Measurements from ENCODE around the gene DNAH6. TPM values are rescaled to one million over a fixed set of nuclear protein-coding genes. Genes with fewer than 3 reads are reported as not detected.

The DNAH6 gene
- total and polyA plus RNA-seq, 2 of the 13 experiments (the other 11 are each of a cell fraction or from before 2014, with no cell fraction given), result 0.01 TPM; not detected in 1

DNA sequence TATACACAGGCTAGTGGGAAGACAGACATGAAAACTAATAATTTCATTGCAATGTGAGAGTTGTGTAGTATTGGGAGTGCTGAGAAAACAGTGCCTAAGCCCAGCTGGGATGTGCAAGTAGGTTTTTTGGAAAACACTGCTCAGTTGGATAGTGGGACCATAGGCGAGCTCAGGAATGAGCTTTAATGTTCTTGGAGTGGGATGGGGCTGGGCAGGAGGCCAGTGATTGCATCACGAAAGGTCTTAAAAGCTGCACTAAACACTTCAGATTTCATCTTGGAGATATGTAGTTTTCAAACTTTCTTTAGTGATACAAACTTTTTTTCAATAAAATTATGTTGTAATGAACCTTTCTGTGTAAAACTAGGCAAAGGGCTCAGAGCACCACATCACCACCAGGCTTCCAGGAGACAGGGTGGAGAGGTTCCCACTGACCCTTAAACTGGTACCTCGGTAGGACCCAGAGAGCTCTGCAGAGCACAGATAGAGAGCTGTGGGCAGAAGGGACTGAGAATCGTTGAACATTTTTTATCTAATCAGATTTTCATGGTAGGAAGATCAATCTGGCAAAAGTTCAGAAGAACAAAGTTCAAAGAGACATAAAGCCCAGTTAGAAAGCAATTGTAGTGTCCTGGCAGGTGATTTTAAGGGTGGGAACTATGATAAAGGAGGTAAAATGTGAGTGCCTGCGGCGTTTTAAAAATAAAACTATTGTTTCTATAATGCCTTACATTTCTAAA lies 188.4 kb downstream of the DNAH6 start (continued):
- TF ChIP-seq ZSCAN20 (CRISPR knock-in tag; IDR thresholded peaks at IDR 0.05; ENCODE audit: borderline replicate concordance), result no peak

- intact Hi-C loops (cut with micrococcal nuclease; ENCODE audit: unreplicated experiment), result no loop called here
- TF ChIP-seq ZFP36 (IDR thresholded peaks at IDR 0.05; ENCODE audit: borderline replicate concordance, low read depth, low read length, partially characterized antibody), result no peak
- TF ChIP-seq ZNF513 (CRISPR knock-in tag; conservative IDR thresholded peaks at IDR 0.05), result no peak
- TF ChIP-seq ZBTB4 (CRISPR knock-in tag; IDR thresholded peaks at IDR 0.05; ENCODE audit: borderline replicate concordance), result no peak
- no peak for TF ChIP-seq HMGXB4 (CRISPR knock-in tag; IDR thresholded peaks at IDR 0.05; ENCODE audit: borderline replicate concordance in 1 of 2, low read depth in 1 of 2)
- no peak for TF ChIP-seq MIER3 (CRISPR knock-in tag; IDR thresholded peaks at IDR 0.05; ENCODE audit: borderline replicate concordance)
- no peak for TF ChIP-seq TSC22D2 (CRISPR knock-in tag; IDR thresholded peaks at IDR 0.05; ENCODE audit: borderline replicate concordance)
- TF ChIP-seq RAD21 (CRISPR knock-in tag; IDR thresholded peaks at IDR 0.05), result no peak
- TF ChIP-seq RBFOX2 (IDR thresholded peaks at IDR 0.05; ENCODE audit: low read depth, low read length), result no peak
- no peak for TF ChIP-seq NCOR1 (IDR thresholded peaks at IDR 0.05; ENCODE audit: borderline replicate concordance, low read length)
- TF ChIP-seq, protein P1, sequence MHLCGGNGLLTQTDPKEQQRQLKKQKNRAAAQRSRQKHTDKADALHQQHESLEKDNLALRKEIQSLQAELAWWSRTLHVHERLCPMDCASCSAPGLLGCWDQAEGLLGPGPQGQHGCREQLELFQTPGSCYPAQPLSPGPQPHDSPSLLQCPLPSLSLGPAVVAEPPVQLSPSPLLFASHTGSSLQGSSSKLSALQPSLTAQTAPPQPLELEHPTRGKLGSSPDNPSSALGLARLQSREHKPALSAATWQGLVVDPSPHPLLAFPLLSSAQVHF (CRISPR knock-in tag; IDR thresholded peaks at IDR 0.05), result no peak
- TF ChIP-seq ZNF83 (CRISPR knock-in tag; IDR thresholded peaks at IDR 0.05; ENCODE audit: borderline replicate concordance), result no peak
- no peak for TF ChIP-seq CAMTA2 (CRISPR knock-in tag; IDR thresholded peaks at IDR 0.05; ENCODE audit: borderline replicate concordance)
- no peak for TF ChIP-seq ZNF207 (IDR thresholded peaks at IDR 0.05; ENCODE audit: borderline replicate concordance)
Observed at GRCh38 chr2:84705858-84706257, 189.6 kb downstream of the DNAH6 start.

More at GRCh38 chr2:84705858-84706257, 189.6 kb downstream of the DNAH6 start:
- H3K9ac ChIP-seq (ENCODE audit: insufficient read depth, low read depth, low read length), result no peak overlapping the region
- H2AFZ ChIP-seq (ENCODE audit: low read length), result no peak overlapping the region
- H3K4me2 ChIP-seq (ENCODE audit: low read depth, low read length), result no peak overlapping the region
- H3K9me3 ChIP-seq (ENCODE audit: low read length), result 0 out of 2 replicates have a peak, but pooled peaks cover 6% of the 10 kb centered on the region
- WGBS (ENCODE audit: low lambda C conversion rate), result 33% methylated on average over 2 of the region's 2 CpGs
- no TSS peak for BruUV-seq (replicated peaks)
- ATAC-seq (no peak), FAIRE-seq (no peak), DNase-seq (ENCODE audit: low spot score) (no peak)
- H3K4me3 ChIP-seq (replicated peaks in 1 of 3; ENCODE audit: insufficient read depth in 1 of 3, low read depth in 2 of 3, low read length in 3 of 3), result no peak overlapping the region
- H4K20me1 ChIP-seq (ENCODE audit: insufficient read depth, low read length), result no peaks in the 10 kb centered on the region
- no peaks in the 10 kb centered on the region for H3K36me3 ChIP-seq (replicated peaks in 1 of 2; ENCODE audit: control insufficient read depth in 1 of 2, insufficient read depth in 2 of 2, low read length in 2 of 2)
- CTCF ChIA-PET (ENCODE audit: low intra/inter-chr PET ratio, low total read pairs), result no interaction called here
- H3K27ac ChIP-seq (ENCODE audit: extremely low read length, insufficient read depth, low read length), result no peak overlapping the region
- H3K4me1 ChIP-seq (ENCODE audit: insufficient read depth, low read length), result no peaks in the 10 kb centered on the region
- no peaks in the 10 kb centered on the region for H3K79me2 ChIP-seq (ENCODE audit: insufficient read depth, low read length)
- POLR2A ChIA-PET, result no interaction called here
- H3K27me3 ChIP-seq (ENCODE audit: control insufficient read depth in 1 of 2, insufficient read depth in 2 of 2, low read length in 2 of 2), result no peaks in the 10 kb centered on the region
- in situ Hi-C loops (cut with HindIII; ENCODE audit: extremely low pct_ligation_motif_present, low pct_unique_long_range_greater_than_20kb), result no loop called here
